SHP77 (cell line): ENCODE data around the gene ELOA.
A peak's percentile ranks its signal among the peaks of the same experiment; 100 is the strongest.
"Not testable (repeated sequence)": the region's sequence is repeated elsewhere in the genome, so short reads cannot be mapped to it uniquely, and the experiment has no call there.

Source experiments
- DNase-seq, 2 experiments: peaks; one replicate each; lab custom pipeline; 2025; lab: John Stamatoyannopoulos, UW

Gene ELOA

DNA sequence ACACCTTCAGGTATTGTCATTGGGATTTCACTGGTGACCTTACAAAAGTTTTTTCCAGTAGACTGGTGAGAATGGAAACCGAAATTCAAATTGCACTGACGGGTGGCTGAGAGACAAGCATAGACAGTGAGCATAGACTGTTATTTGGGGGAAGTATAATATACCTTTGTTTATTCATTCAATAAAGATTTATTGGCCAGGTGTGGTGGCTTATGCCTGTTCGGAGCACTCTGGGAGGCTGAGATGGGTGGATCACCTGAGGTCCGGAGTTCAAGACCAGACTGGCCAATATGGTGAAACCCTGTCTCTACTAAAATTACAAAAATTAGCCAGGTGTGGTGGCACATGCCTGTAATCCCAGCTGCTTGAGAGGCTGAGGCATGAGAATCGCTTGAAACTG is 10.0 kb upstream of the ELOA start:
- DNase-seq: not testable (repeated sequence)

DNA sequence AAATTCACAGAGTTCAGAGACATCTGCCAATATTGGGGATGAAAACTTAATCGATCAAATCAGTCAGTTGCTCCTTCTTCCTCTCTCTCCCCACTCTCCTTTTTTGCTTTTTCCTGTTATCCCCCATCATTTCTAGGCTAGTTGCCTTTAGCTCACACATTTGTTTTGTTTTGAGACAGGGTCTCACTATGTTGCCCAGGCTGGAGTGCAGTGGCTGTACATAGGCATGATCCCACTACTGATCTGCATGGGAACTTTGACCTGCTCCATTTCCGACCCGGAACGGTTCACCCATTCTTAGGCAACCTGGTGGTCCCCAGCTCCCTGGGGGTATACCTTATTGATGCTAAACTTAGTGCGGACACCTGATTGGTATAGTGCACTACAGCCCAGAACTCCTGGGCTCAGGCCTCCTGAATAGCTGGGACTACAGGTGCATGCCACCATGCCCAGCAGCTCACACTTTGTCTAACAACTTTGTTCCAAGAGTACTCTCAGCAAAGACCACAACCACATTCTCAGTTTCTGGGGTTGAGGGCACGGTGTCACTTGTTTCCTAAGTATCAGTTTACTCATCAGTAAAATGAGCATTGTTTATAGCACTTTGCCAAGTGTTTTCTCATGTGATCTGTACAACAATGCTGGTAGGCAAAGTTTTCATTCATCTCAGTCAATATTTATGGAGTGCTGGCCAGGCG is 6.7 kb upstream of the ELOA start:
- no peak for DNase-seq

DNA sequence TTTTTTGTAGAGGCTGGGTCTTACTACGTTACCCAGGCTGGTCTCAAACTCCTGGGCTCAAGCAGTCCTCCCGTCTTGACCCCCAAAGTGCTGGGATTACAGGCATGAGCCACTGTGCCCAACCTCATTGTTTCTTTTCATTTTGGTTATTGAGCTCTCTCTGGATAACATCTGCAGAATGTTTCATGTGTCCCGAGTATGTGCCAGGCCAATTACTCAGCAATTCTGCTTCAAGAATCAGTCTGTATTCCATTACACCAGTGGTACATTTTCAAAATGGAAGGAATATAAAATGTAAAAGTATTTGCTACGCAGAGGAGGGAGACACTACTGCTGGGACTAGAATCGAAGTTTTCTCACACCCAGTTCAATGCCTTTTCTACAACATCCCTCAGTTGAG is 1.7 kb upstream of the ELOA start:
- DNase-seq: no peak

DNA sequence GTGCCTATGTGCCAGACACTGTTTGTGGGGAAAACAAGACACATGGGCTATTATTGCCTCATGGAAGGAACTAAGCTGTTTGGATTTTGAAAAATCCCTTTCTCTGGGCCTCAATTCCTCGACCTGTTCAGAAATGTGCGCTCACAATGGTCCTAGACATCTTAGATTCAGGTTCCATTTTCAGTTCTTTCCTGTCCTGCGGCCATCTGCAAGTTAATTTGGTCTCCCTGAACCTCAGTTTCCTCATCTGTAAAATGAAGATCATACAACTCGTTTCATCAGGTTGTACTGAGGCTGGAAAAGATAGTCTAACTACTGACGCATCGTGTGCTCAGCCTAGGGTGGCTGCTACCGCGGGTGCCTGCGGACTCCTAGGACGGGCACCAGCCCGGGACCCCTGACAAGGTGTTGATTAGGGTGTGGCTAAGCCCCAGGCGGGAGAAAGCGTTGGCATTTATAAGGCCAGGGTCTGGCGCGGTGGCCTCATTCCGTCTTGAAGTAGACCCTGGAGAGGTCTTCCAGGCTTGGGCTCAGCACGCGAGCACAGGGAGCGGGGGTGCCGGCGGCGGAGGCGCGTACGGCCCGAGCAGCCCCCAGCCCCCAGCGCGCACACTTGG is 493 bp upstream of the ELOA start:
- peak in 1 of 2 experiments; percentile 51 for DNase-seq

DNA sequence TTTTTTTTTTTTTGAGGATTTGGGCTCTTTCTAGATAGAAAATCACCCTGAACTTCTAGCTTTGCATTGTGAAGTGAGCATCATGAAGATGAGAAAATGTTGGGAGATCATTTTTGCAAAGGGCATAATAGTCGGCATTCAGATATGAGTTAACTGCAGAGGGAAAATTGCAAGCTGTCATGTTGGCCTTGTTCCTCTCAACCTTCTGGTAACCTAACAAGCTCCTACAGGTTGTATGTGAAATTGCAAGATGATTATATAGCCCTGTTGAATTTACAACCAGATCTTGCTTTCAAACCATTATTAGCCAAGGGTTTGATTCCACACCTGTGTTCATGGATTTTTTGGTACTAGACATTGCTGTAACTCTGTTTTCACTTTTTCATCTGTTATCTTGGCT is 2.2 kb downstream of the ELOA start:
- DNase-seq: no peak

DNA sequence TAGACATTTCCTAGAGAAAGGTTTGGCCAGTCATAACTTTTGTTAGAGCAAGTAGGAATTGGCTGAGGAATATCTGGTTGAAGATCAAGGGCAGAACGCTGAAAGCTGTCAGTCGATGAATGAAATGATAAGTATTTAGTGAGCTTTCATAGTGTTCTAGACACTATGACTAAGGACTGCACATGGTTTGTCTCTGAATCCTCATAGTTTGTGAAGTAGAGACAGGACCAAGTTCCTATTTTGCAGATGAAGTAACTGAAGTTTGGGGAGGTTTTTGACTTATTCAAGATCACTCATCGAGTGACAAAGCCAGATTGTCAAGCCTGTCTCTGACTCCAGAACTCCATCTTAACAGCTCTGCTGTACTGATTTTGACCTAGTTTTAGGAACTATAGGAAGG is 4.7 kb downstream of the ELOA start:
- DNase-seq: no peak

DNA sequence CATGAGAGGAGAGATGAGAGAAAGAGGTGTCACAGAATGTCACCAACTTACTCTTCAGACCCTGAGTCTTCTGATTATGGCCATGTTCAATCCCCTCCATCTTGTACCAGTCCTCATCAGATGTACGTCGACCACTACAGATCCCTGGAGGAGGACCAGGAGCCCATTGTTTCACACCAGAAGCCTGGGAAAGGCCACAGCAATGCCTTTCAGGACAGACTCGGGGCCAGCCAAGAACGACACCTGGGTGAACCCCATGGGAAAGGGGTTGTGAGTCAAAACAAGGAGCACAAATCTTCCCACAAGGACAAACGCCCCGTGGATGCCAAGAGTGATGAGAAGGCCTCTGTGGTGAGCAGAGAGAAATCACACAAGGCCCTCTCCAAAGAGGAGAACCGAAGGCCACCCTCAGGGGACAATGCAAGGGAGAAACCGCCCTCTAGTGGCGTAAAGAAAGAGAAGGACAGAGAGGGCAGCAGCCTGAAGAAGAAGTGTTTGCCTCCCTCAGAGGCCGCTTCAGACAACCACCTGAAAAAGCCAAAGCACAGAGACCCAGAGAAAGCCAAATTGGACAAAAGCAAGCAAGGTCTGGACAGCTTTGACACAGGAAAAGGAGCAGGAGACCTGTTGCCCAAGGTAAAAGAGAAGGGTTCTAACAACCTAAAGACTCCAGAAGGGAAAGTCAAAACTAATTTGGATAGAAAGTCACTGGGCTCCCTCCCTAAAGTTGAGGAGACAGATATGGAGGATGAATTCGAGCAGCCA is 8.0 kb downstream of the ELOA start:
- peak; percentile 52 to 56 for DNase-seq

DNA sequence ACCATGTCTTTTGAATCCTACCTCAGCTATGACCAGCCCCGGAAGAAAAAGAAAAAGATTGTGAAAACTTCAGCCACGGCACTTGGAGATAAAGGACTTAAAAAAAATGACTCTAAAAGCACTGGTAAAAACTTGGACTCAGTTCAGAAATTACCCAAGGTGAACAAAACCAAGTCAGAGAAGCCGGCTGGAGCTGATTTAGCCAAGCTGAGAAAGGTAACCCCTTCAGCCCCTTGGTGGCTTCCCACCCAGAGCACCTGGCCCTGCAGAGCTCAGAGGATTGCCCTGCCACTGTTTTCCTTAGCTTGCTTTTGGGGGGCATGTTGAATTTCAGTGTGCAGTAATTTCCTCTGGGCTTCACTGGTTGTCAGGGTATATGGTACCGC is 8.5 kb downstream of the ELOA start:
- no peak for DNase-seq

DNA sequence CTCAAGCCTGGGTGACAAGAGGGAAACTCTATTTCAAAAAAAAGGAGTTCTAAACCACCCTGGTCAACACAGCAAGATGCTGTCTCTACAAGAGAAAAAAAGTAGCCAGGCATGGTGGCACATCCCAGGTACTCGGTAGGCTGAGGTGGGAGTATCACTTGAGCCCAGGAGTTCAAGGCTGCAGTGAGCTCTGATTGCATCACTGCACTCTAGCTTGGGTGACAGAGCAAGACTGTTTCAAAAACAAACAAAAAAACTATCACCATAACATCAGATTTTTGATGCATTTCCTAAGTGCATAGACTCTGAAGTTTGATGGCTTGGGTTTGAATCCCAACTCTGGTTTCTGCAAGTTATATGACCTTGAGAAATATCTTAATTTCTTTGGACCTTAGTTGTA is 9.6 kb downstream of the ELOA start:
- no peak for DNase-seq

DNA sequence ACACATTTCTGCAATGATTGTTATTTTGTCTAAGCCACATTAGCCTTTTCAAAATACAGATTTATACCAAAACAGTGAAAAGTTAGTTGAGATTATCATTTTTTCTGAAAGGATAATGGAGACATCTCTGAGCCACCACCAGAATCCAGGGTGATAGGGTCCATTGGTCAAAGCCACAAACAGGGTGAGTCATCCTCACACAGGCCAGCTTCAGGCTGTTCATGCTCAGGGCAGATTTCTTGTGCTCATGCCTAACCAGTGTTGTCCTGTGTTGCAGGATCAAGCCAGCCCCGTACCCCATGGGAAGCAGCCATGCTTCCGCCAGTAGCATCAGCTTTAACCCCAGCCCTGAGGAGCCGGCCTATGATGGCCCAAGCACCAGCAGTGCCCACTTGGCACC is 13.4 kb downstream of the ELOA start:
- DNase-seq: no peak

DNA sequence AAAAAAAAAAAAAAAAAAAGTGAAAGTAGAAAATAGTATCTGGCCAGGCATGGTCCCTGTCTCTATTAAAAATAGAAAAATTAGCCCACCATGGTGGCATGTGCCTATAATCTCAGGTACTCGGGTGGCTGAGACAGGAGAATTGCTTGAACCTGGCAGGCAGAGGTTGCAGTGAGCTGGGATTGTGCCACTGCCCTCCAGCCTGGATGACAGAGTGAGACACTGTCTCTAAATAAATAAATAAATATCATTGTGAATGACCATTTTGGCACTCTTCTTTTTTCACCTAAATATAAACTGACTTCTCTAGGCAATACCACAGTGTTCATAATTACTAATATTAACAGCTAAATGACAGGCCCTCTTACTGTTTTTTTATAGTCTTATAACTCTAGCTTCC is 14.5 kb downstream of the ELOA start:
- no peak for DNase-seq

DNA sequence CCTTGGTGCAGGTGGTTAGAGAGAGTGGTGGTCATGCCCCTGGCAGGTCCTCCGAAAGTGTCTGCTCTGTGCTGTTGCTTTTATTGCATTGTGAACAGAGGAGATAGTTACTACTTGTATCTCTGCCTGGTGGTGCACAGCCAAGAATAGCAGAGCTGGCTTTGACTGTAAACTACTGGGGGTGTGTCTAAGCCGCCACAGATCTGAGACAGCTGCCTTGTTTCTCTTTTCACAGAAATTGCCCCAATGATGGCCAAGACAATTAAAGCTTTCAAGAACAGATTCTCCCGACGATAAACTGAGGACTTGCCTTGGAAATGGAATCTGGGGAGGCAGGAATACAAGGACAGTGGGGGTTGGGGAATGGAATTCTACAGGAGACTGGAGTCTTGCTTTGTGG is 16.0 kb downstream of the ELOA start:
- no peak for DNase-seq

DNA sequence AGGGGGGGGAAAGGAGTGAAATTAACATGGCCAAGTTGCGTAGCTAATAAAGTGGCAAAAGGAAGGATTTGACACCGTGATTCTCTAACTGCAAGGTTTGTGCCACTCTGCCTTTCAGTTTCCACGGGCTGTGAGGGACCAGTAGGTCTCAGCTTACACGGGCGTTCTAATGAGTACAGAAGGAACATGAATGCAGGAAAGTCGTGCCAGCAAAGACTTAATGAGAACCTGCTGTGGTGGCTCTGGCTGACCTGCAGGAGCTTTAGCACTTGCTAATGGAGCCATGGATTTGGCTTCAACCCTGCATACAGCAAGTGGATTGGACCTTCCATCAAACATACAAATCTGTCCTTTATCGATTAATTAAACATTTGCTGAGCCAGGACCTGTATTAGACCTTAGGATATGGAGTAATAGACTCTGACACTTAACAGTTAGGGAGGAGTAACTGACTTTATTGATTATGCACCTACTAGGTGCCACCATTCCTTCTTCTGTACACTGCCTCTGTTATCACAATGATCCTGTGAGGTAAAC is 19.8 kb downstream of the ELOA start:
- DNase-seq: no peak

DNA sequence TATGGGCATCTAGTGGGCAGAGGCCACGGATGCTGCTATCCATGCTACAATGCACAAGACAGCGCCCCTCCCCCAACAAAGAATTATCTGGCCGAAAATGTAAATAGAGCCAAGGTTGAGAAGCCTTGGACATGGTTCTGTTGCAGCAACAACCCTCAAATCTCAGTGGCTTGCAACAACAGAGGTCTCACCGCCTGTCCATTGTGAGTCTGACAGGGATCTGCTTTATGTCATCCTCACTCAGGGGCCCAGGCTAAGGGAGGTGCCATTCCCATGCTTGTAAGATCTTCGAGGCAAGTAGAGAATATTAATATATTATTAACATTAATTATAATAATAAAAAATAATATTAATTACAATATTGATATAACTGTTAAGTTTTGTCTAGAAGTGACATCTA is 25.5 kb downstream of the ELOA start:
- no peak for DNase-seq

DNA sequence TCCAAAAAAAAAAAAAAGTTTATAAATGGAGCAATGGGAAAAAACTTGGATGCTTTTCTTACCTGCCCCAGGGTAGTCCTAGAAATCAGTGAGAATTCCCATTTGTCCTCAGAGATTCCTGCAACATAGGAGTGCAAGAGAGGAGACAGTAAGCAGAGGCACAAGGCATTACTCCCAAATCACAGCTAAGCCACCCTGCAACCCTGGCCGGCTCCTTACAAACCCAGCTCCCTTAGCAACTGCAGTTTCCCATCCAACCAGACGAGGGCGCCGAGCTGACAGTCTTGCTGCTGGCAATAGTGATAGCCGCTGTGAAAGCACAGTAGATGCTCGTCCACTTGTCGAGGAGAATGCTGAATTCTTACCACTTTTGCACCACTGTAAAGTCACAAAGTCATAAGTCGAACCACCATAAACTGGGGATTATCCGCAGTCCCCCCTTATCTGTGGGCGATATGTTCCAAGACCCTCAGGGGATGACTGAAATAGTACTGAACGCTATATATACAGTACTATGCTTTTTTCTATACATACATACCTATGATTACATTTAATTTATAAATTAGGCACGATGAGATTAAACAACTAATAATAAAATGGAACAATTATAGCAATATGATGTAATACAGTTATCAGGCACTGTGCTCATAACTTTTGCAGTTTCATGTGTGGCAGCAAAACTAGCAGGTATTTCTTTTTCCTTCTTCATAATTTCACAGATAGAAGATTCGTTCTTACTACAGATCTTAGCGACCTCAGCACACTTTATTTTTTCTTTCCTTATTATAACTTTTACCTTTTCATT is 29.0 kb downstream of the ELOA start:
- DNase-seq: peak; percentile 61 to 65

DNA sequence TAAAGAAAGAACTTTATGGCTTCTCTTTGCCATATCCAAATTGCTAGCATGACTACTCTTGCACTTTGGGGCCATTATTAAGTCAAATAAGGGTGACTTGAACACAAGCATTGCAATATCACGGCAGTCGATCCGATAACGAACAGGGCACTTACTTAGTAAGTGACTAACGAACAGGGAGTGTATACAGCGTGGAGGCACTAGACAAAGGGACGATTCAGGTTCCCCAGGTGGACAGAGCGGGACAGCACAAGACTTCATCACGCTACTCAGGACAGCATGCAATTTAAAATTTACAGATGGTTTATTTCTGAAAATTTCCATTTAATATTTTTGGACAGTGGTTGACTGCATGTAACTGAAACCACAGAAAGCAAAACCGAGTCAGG is 29.6 kb downstream of the ELOA start:
- no peak for DNase-seq

DNA sequence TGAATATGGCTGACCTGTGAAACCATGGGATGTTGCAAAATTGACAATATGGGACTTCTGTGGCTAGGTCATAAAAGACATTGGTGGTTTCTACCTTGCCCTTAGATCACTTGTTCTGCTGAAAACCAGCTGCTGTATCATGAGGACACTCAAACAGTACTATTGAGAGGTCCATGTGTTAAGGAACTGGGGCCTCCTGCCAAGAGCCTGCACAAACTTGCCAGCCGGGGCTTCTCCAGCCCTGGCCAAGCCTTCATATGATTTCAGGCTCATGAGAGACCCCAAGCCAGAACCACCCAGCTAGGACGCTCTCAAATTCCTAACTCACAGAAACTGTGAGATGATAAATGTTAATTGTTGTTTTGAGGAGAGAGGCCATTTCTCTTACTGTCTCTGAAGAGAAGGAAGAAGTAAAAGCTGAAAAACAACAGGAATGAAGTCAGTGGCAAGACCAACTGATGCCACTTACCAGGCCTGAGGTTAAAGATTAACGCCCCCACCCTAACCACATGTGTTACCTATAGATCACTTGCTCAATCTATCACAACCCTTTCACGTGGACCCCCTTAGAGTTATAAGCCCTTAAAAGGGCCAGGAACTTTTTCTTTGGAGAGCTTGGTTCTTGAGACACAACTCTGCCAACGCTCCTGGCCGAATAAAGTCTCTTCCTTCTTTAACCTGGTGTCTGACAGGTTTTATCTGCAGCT is 31.1 kb downstream of the ELOA start:
- DNase-seq: no peak

DNA sequence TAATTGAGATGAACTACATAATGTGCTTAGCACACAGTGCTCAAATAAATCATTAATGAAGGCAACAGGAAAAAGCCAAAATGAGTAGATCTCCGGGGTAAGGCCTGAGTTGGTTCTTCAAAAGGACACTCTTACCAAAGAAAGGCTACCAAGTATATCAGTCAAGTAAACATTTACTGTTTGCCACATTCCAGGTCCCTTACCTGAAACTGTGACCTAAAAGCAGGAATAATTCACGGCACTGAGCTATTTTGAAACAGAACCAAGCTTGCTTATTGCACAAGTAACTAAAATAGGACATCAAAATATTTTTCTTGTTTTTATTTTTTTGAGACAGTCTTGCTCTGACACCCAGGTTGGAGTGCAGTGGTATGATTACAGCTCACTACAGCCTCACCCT is 32.9 kb downstream of the ELOA start:
- no peak for DNase-seq

DNA sequence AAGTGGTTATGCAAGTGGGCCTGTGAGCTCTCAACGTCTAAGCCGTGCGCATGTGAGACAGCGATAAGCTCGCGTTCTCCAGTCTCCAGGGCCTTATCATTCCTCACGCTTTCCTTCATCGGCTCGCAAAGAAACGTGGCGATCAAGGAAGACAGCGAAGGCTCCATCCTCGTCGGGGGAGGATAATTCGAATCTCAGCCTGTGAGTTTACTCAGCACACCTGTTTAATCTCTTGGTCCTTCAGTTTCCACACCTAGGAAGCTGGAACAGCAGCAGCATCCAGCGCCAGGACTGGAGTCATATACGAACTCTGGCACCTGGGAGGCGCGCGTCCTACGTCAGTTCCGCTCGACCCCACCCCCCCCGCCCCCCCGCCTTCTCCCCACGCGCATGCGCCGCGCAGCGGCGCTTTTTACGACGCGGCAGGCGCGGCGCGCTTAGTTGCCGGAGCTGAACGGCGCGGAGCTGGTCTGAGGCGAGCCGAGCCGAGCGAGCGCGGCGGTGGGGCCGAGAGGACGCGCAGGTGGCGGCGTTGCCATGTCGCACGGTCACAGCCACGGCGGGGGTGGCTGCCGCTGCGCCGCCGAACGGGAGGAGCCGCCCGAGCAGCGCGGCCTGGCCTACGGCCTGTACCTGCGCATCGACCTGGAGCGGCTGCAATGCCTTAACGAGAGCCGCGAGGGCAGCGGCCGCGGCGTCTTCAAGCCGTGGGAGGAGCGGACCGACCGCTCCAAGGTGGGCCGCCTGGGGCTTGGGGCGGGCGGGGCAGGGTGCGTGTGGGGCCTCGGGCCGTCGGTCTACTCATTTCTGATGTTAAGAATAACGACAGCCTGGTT is 34.9 kb downstream of the ELOA start, which contains the start of gene PITHD1:
Gene PITHD1, plus strand, starts transcription at position 440 of the 836 bp plus-strand sequence. Its CDS starts 98 bp downstream, at position 538.
- DNase-seq: peak; percentile 73 to 87

DNA sequence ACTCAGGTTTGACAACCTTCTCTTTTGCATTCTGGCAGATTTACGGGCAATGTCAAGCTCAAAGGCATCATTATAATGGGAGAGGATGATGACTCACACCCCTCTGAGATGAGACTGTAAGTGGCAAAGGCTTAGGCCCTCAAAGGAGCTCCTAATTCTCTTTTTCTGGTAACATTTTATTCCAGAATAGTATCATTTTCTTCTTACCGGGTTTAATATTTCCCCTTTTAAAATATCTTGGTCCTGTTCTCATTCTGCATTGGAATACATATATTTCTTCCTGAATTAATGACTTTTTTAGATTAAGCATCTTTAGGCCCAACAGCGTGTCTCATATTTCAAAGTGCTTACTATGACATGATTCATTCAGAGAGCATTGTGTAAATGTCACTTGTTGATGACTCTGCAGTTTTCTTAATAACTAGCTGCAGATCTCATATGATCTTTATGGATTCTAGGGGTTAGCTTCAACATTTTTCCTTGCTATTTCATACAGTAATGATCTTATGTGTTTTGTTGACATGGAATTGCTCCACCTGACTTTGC is 36.6 kb downstream of the ELOA start:
- no peak for DNase-seq
